NCI-H510A treated with DMSO at 0.1 percent for 48 hours (cell line): ENCODE data around the gene PHOX2B.
"Not testable (repeated sequence)": the region's sequence is repeated elsewhere in the genome, so short reads cannot be mapped to it uniquely, and the experiment has no call there.

Experiments
- DNase-seq: peaks from one replicate; lab custom pipeline; 2025; lab: John Stamatoyannopoulos, UW

The PHOX2B gene

GRCh38 chr4:41748074-41748570 lies 403 bp downstream of the PHOX2B start:
- no peak for DNase-seq

- DNase-seq, result no peak
These were observed 1.1 kb downstream of the PHOX2B start for GRCh38 chr4:41747230-41748055.

- DNase-seq, result no peak
These were observed 1.9 kb downstream of the PHOX2B start for GRCh38 chr4:41746440-41747229.

- no peak for DNase-seq
These were observed 2.5 kb downstream of the PHOX2B start for GRCh38 chr4:41746025-41746439.

GRCh38 chr4:41745292-41746024 lies 3.1 kb downstream of the PHOX2B start:
- DNase-seq, result no peak

GRCh38 chr4:41744572-41745291 lies 3.8 kb downstream of the PHOX2B start:
- DNase-seq, result no peak

- DNase-seq, result no peak
These were observed 7.2 kb downstream of the PHOX2B start for GRCh38 chr4:41741354-41741753.

- not testable (repeated sequence) for DNase-seq
These were observed 11.0 kb downstream of the PHOX2B start for GRCh38 chr4:41737491-41737890.

GRCh38 chr4:41734371-41734770 lies 14.2 kb downstream of the PHOX2B start:
- DNase-seq, result no peak

GRCh38 chr4:41731569-41732126 lies 16.9 kb downstream of the PHOX2B start:
- DNase-seq, result no peak

GRCh38 chr4:41728573-41728913 lies 20.0 kb downstream of the PHOX2B start:
- no peak for DNase-seq

GRCh38 chr4:41727861-41728572 lies 20.5 kb downstream of the PHOX2B start:
- no peak for DNase-seq

GRCh38 chr4:41725254-41725653 lies 23.3 kb downstream of the PHOX2B start:
- DNase-seq, result no peak

- DNase-seq, result no peak
These were observed 25.2 kb downstream of the PHOX2B start for GRCh38 chr4:41723286-41723685.

- no peak for DNase-seq
These were observed 26.3 kb downstream of the PHOX2B start for GRCh38 chr4:41722181-41722580.

GRCh38 chr4:41719417-41719816 lies 29.1 kb downstream of the PHOX2B start:
- no peak for DNase-seq

GRCh38 chr4:41718907-41719306 lies 29.6 kb downstream of the PHOX2B start:
- DNase-seq, result no peak

- DNase-seq, result no peak
These were observed 33.4 kb downstream of the PHOX2B start for GRCh38 chr4:41715155-41715554.

- DNase-seq, result no peak
These were observed 34.0 kb downstream of the PHOX2B start for GRCh38 chr4:41714364-41715000.

GRCh38 chr4:41713768-41714167 lies 34.8 kb downstream of the PHOX2B start:
- no peak for DNase-seq
